Stimulated activated CD4-positive, alpha-beta T cell treated with anti-CD3 and anti-CD28 coated beads, Interleukin-1b, Interleukin-23, amount 100 ng/mL, for 24 hours (primary cell): ENCODE measurements around the gene LSM12.
A peak's percentile ranks its signal among the peaks of the same experiment; 100 is the strongest.
"Not testable (repeated sequence)": the region's sequence is repeated elsewhere in the genome, so short reads cannot be mapped to it uniquely, and the experiment has no call there.

Source experiments
- DNase-seq, 4 experiments: peaks; one replicate each; pipeline ENCODE4 v3.0.0-alpha.2; 2020; ENCODE audit warnings: low read depth in 4 of 4, low spot score in 1 of 4

The LSM12 gene

GRCh38 chr17:44066204-44066930 is at the start of gene LSM12:
LSM12 (minus strand) TSS chr17:44066671; CDS start chr17:44066587, 84 bp downstream.
- peak; percentile 73 to 87 (median 84) for DNase-seq

GRCh38 chr17:44115585-44116415 is 49.3 kb upstream of the LSM12 start:
- no peak for DNase-seq

GRCh38 chr17:44113868-44114840 is 47.7 kb upstream of the LSM12 start:
- DNase-seq: no peak

GRCh38 chr17:44113382-44113781 is 46.9 kb upstream of the LSM12 start:
- no peak for DNase-seq

- no peak for DNase-seq
Measured at GRCh38 chr17:44112284-44113280, 46.1 kb upstream of the LSM12 start.

- no peak for DNase-seq
Measured at GRCh38 chr17:44111777-44112176, 45.3 kb upstream of the LSM12 start.

GRCh38 chr17:44110823-44111633 is 44.6 kb upstream of the LSM12 start:
- peak in 2 of 4 experiments; percentile 54 to 58 for DNase-seq

GRCh38 chr17:44110011-44110686 is 43.7 kb upstream of the LSM12 start:
- DNase-seq: no peak

GRCh38 chr17:44109312-44109630 is 42.8 kb upstream of the LSM12 start:
- DNase-seq: no peak

GRCh38 chr17:44108440-44109311 is 42.2 kb upstream of the LSM12 start:
- no peak for DNase-seq

- no peak for DNase-seq
Measured at GRCh38 chr17:44106801-44107200, 40.3 kb upstream of the LSM12 start.

GRCh38 chr17:44105941-44106340 is 39.5 kb upstream of the LSM12 start:
- no peak for DNase-seq

- DNase-seq: no peak
Measured at GRCh38 chr17:44105483-44105882, 39.0 kb upstream of the LSM12 start.

GRCh38 chr17:44102849-44103622 is 36.6 kb upstream of the LSM12 start:
- DNase-seq: no peak

GRCh38 chr17:44101858-44102257 is 35.4 kb upstream of the LSM12 start:
- not testable (repeated sequence) for DNase-seq

- no peak for DNase-seq
Measured at GRCh38 chr17:44097110-44097958, 30.9 kb upstream of the LSM12 start.
